Measurements from ENCODE around the gene RNF5. TPM values are rescaled to one million over a fixed set of nuclear protein-coding genes. Genes with fewer than 3 reads are reported as not detected.

Gene RNF5
- total and polyA plus RNA-seq, 9 of the 15 experiments (the other 6 are each of a cell fraction or from before 2014, with no cell fraction given): 62.2 to 245 (median 129) TPM

DNA sequence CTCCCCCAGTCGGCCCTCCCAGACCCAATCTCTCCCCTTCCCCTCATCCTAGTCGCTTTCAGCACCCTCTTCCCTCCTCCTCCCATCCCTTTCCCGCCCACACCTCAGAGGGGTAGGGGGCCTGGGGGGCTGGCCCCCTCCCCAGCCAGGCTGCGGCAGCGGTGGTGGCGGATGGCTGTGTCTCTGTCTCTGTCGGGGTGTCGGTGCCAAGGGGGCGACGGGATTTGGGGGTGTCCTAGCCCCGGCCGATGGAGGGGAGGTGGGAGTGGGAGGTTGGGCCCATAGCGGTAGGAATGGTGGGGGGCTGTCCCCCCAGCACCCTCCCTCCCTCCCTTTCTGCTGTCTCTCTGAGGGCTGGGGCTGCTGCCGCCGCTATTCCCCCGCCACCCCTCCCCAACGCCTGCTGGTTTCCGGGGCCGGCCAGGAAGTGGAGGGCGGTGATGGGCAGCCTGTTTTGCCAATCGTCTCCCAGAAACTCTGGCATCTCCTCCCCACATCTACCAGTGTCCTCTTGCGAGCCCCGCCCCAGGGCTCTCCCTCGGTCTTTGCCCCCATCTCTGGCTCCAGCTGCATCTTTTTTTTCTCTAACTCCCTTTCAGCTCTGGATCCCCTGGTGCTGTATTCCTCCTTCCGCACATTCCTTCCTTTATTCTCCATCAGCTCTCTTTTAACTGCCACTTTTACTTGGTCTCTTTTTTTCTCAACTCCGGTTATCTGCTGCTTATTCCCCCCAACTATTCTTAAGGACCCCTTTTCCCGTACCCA lies 2.3 kb upstream of the RNF5 start, which contains the start of gene AGPAT1 (continued):
- TF ChIP-seq, protein P1, sequence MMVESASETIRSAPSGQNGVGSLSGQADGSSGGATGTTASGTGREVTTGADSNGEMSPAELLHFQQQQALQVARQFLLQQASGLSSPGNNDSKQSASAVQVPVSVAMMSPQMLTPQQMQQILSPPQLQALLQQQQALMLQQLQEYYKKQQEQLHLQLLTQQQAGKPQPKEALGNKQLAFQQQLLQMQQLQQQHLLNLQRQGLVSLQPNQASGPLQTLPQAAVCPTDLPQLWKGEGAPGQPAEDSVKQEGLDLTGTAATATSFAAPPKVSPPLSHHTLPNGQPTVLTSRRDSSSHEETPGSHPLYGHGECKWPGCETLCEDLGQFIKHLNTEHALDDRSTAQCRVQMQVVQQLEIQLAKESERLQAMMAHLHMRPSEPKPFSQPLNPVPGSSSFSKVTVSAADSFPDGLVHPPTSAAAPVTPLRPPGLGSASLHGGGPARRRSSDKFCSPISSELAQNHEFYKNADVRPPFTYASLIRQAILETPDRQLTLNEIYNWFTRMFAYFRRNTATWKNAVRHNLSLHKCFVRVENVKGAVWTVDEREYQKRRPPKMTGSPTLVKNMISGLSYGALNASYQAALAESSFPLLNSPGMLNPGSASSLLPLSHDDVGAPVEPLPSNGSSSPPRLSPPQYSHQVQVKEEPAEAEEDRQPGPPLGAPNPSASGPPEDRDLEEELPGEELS (CRISPR knock-in tag; IDR thresholded peaks at IDR 0.05; ENCODE audit: borderline replicate concordance): no peak
- TF ChIP-seq GABPB1 (CRISPR knock-in tag; IDR thresholded peaks at IDR 0.05): peak; percentile 90
- TF ChIP-seq, protein P2, sequence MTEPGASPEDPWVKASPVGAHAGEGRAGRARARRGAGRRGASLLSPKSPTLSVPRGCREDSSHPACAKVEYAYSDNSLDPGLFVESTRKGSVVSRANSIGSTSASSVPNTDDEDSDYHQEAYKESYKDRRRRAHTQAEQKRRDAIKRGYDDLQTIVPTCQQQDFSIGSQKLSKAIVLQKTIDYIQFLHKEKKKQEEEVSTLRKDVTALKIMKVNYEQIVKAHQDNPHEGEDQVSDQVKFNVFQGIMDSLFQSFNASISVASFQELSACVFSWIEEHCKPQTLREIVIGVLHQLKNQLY (CRISPR knock-in tag; conservative IDR thresholded peaks at IDR 0.05): no peak
- TF ChIP-seq ZNF232 (CRISPR knock-in tag; IDR thresholded peaks at IDR 0.05): no peak
- TF ChIP-seq ASH1L (IDR thresholded peaks at IDR 0.05; ENCODE audit: borderline replicate concordance, low read depth, partially characterized antibody): peak; percentile 54
- TF ChIP-seq, protein P3, sequence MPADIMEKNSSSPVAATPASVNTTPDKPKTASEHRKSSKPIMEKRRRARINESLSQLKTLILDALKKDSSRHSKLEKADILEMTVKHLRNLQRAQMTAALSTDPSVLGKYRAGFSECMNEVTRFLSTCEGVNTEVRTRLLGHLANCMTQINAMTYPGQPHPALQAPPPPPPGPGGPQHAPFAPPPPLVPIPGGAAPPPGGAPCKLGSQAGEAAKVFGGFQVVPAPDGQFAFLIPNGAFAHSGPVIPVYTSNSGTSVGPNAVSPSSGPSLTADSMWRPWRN (IDR thresholded peaks at IDR 0.05; ENCODE audit: low read depth): no peak
- no peak for TF ChIP-seq ZNF24 (IDR thresholded peaks at IDR 0.05)
- TF ChIP-seq SRSF7 (optimal IDR thresholded peaks at IDR 0.05; ENCODE audit: low read depth, low read length): no peak
- TF ChIP-seq, protein P4, sequence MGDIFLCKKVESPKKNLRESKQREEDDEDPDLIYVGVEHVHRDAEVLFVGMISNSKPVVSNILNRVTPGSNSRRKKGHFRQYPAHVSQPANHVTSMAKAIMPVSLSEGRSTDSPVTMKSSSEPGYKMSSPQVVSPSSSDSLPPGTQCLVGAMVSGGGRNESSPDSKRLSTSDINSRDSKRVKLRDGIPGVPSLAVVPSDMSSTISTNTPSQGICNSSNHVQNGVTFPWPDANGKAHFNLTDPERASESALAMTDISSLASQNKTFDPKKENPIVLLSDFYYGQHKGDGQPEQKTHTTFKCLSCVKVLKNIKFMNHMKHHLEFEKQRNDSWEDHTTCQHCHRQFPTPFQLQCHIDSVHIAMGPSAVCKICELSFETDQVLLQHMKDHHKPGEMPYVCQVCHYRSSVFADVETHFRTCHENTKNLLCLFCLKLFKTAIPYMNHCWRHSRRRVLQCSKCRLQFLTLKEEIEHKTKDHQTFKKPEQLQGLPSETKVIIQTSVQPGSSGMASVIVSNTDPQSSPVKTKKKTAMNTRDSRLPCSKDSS (IDR thresholded peaks at IDR 0.05; ENCODE audit: low read depth, partially characterized antibody): no peak
- peak; percentile 85 for TF ChIP-seq NBN (IDR thresholded peaks at IDR 0.05; ENCODE audit: low read depth)
- TF ChIP-seq HNRNPH1 (optimal IDR thresholded peaks at IDR 0.05; ENCODE audit: low read depth, low read length): no peak
- TF ChIP-seq SUPT5H (IDR thresholded peaks at IDR 0.05): peak; percentile 80
- TF ChIP-seq FOXP1 (CRISPR knock-in tag; IDR thresholded peaks at IDR 0.05): peak; percentile 40; the same call in 1 of the 2 replicates
- TF ChIP-seq, protein P5, sequence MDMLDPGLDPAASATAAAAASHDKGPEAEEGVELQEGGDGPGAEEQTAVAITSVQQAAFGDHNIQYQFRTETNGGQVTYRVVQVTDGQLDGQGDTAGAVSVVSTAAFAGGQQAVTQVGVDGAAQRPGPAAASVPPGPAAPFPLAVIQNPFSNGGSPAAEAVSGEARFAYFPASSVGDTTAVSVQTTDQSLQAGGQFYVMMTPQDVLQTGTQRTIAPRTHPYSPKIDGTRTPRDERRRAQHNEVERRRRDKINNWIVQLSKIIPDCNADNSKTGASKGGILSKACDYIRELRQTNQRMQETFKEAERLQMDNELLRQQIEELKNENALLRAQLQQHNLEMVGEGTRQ (CRISPR knock-in tag; IDR thresholded peaks at IDR 0.05): no peak
- TF ChIP-seq ZSCAN29 (IDR thresholded peaks at IDR 0.05): no peak
- no peak for TF ChIP-seq SNRNP70 (optimal IDR thresholded peaks at IDR 0.05; ENCODE audit: low read depth, low read length)
- TF ChIP-seq, protein P6, sequence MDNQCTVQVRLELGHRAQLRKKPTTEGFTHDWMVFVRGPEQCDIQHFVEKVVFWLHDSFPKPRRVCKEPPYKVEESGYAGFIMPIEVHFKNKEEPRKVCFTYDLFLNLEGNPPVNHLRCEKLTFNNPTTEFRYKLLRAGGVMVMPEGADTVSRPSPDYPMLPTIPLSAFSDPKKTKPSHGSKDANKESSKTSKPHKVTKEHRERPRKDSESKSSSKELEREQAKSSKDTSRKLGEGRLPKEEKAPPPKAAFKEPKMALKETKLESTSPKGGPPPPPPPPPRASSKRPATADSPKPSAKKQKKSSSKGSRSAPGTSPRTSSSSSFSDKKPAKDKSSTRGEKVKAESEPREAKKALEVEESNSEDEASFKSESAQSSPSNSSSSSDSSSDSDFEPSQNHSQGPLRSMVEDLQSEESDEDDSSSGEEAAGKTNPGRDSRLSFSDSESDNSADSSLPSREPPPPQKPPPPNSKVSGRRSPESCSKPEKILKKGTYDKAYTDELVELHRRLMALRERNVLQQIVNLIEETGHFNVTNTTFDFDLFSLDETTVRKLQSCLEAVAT (IDR thresholded peaks at IDR 0.05): peak in 1 of 2 experiments; percentile 87; a peak in 1 of 4 replicates
- TF ChIP-seq, protein P7, sequence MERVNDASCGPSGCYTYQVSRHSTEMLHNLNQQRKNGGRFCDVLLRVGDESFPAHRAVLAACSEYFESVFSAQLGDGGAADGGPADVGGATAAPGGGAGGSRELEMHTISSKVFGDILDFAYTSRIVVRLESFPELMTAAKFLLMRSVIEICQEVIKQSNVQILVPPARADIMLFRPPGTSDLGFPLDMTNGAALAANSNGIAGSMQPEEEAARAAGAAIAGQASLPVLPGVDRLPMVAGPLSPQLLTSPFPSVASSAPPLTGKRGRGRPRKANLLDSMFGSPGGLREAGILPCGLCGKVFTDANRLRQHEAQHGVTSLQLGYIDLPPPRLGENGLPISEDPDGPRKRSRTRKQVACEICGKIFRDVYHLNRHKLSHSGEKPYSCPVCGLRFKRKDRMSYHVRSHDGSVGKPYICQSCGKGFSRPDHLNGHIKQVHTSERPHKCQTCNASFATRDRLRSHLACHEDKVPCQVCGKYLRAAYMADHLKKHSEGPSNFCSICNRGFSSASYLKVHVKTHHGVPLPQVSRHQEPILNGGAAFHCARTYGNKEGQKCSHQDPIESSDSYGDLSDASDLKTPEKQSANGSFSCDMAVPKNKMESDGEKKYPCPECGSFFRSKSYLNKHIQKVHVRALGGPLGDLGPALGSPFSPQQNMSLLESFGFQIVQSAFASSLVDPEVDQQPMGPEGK (CRISPR knock-in tag; IDR thresholded peaks at IDR 0.05; ENCODE audit: borderline replicate concordance): 0 out of 2 replicates have a peak, but pooled peaks have one; percentile 36

All from K562 (cell line).